ENCODE results near the gene PCDHB3. TPM values are rescaled to one million over a fixed set of nuclear protein-coding genes. Genes with fewer than 3 reads are reported as not detected.
"Not testable (repeated sequence)": the region's sequence is repeated elsewhere in the genome, so short reads cannot be mapped to it uniquely, and the experiment has no call there.

Gene PCDHB3
- total RNA-seq, 1 donor from 2014 or later = 5.7 TPM

GRCh38 chr5:141084487-141084989 is 15.7 kb upstream of the PCDHB3 start:
- peaks cover 12% of the 10 kb centered on the region for H3K9me3 Mint-ChIP-seq
- DNase-seq (ENCODE audit: low read depth, low spot score) = no peak
- peak overlapping the region; percentile 76 for H3K4me3 Mint-ChIP-seq
- peak overlapping the region; percentile 81 for H3K27ac Mint-ChIP-seq (ENCODE audit: unreplicated experiment)
- peaks cover 5% of the 10 kb centered on the region for H3K27me3 Mint-ChIP-seq (ENCODE audit: low read depth)
- peaks cover 3% of the 10 kb centered on the region for H3K36me3 Mint-ChIP-seq (ENCODE audit: low read depth)
- peak; percentile 70 for TF ChIP-seq CTCF (conservative IDR thresholded peaks at IDR 0.05)
- peaks cover 4% of the 10 kb centered on the region for H3K4me1 Mint-ChIP-seq

GRCh38 chr5:141094481-141095262 is 5.6 kb upstream of the PCDHB3 start, which contains the start of gene PCDHB2:
Gene PCDHB2 (plus strand): TSS chr5:141094615. CDS start chr5:141094791, 176 bp downstream.
- Mint-ChIP-seq H3K36me3 (ENCODE audit: low read depth) (peaks cover 46% of the 10 kb centered on the region), H3K27me3 (ENCODE audit: low read depth) (peaks cover 3% of the 10 kb centered on the region), H3K9me3 (peaks cover 14% of the 10 kb centered on the region), H3K4me3 (peak within 1 kb of the TSS; percentile 93), H3K27ac (ENCODE audit: unreplicated experiment) (peak within 1 kb of the TSS; percentile 99), H3K4me1 (peaks cover 15% of the 10 kb centered on the region)
- TF ChIP-seq CTCF (conservative IDR thresholded peaks at IDR 0.05) = peak; percentile 89
- peak; percentile 69 for DNase-seq (ENCODE audit: low read depth, low spot score)

- no peak for TF ChIP-seq CTCF (conservative IDR thresholded peaks at IDR 0.05)
- DNase-seq (ENCODE audit: low read depth, low spot score) = no peak
- H3K9me3 Mint-ChIP-seq = peaks cover 19% of the 10 kb centered on the region
- peak overlapping the region; percentile 93 for H3K4me3 Mint-ChIP-seq
- H3K4me1 Mint-ChIP-seq = peaks cover 15% of the 10 kb centered on the region
- H3K27ac Mint-ChIP-seq (ENCODE audit: unreplicated experiment) = peak overlapping the region; percentile 99
- H3K27me3 Mint-ChIP-seq (ENCODE audit: low read depth) = peaks cover 3% of the 10 kb centered on the region
- H3K36me3 Mint-ChIP-seq (ENCODE audit: low read depth) = peaks cover 52% of the 10 kb centered on the region
Measured at GRCh38 chr5:141095263-141095641, 5.0 kb upstream of the PCDHB3 start.

GRCh38 chr5:141096181-141096580 is 4.1 kb upstream of the PCDHB3 start:
- peaks cover 62% of the 10 kb centered on the region for H3K36me3 Mint-ChIP-seq (ENCODE audit: low read depth)
- H3K9me3 Mint-ChIP-seq = peaks cover 23% of the 10 kb centered on the region
- not testable (repeated sequence) for DNase-seq (ENCODE audit: low read depth, low spot score); H3K27me3 Mint-ChIP-seq (ENCODE audit: low read depth); H3K27ac Mint-ChIP-seq (ENCODE audit: unreplicated experiment)
- peak overlapping the region; percentile 93 for H3K4me3 Mint-ChIP-seq
- H3K4me1 Mint-ChIP-seq = peaks cover 15% of the 10 kb centered on the region

DNA sequence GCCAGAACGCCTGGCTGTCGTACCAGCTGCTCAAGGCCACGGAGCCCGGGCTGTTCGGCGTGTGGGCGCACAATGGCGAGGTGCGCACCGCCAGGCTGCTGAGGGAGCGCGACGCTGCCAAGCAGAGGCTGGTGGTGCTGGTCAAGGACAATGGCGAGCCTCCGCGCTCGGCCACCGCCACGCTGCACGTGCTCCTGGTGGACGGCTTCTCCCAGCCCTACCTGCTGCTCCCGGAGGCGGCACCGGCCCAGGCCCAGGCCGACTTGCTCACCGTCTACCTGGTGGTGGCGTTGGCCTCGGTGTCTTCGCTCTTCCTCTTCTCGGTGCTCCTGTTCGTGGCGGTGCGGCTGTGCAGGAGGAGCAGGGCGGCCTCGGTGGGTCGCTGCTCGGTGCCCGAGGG is 3.7 kb upstream of the PCDHB3 start:
- H3K4me3 Mint-ChIP-seq; H3K27ac Mint-ChIP-seq (ENCODE audit: unreplicated experiment); DNase-seq (ENCODE audit: low read depth, low spot score); H3K27me3 Mint-ChIP-seq (ENCODE audit: low read depth): not testable (repeated sequence)
- Mint-ChIP-seq H3K36me3 (ENCODE audit: low read depth) (peaks cover 66% of the 10 kb centered on the region), H3K4me1 (peaks cover 15% of the 10 kb centered on the region), H3K9me3 (peaks cover 23% of the 10 kb centered on the region)

DNA sequence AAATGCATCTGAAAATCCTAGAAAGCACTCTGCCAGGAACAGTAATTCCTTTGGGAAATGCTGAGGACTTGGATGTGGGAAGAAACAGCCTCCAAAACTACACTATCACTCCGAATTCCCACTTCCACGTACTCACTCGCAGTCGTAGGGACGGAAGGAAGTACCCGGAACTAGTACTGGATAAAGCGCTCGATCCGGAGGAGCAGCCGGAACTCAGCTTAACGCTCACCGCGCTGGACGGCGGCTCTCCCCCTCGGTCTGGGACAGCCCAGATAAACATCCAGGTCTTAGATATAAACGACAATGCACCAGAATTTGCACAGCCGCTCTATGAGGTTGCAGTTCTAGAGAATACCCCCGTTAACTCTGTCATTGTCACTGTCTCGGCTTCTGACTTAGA is 786 bp downstream of the PCDHB3 start:
- peak overlapping the region; percentile 16 for H3K4me3 Mint-ChIP-seq
- TF ChIP-seq CTCF (conservative IDR thresholded peaks at IDR 0.05) = no peak
- H3K9me3 Mint-ChIP-seq = peaks cover 20% of the 10 kb centered on the region

GRCh38 chr5:141102070-141102469 is 1.8 kb downstream of the PCDHB3 start:
- Mint-ChIP-seq H3K9me3 (peaks cover 21% of the 10 kb centered on the region), H3K36me3 (ENCODE audit: low read depth) (peaks cover 66% of the 10 kb centered on the region)
- not testable (repeated sequence) for DNase-seq (ENCODE audit: low read depth, low spot score); H3K27me3 Mint-ChIP-seq (ENCODE audit: low read depth); H3K4me3 Mint-ChIP-seq; H3K27ac Mint-ChIP-seq (ENCODE audit: unreplicated experiment); H3K4me1 Mint-ChIP-seq

More for the DNA sequence above, 786 bp downstream of the PCDHB3 start:
- H3K4me1 Mint-ChIP-seq = no peaks in the 10 kb centered on the region
- H3K27me3 Mint-ChIP-seq (ENCODE audit: low read depth) = no peaks in the 10 kb centered on the region
- H3K27ac Mint-ChIP-seq (ENCODE audit: unreplicated experiment) = no peak overlapping the region
- H3K36me3 Mint-ChIP-seq (ENCODE audit: low read depth) = peaks cover 69% of the 10 kb centered on the region
- no peak for DNase-seq (ENCODE audit: low read depth, low spot score)

DNA sequence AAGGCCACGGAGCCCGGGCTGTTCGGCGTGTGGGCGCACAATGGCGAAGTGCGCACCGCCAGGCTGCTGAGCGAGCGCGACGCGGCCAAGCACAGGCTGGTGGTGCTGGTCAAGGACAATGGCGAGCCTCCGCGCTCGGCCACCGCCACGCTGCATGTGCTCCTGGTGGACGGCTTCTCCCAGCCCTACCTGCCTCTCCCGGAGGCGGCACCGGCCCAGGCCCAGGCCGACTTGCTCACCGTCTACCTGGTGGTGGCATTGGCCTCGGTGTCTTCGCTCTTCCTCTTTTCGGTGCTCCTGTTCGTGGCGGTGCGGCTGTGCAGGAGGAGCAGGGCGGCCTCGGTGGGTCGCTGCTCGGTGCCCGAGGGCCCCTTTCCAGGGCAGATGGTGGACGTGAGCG is 2.2 kb downstream of the PCDHB3 start:
- DNase-seq (ENCODE audit: low read depth, low spot score); H3K4me1 Mint-ChIP-seq; H3K4me3 Mint-ChIP-seq; H3K27me3 Mint-ChIP-seq (ENCODE audit: low read depth); H3K27ac Mint-ChIP-seq (ENCODE audit: unreplicated experiment): not testable (repeated sequence)
- peaks cover 66% of the 10 kb centered on the region for H3K36me3 Mint-ChIP-seq (ENCODE audit: low read depth)
- peaks cover 23% of the 10 kb centered on the region for H3K9me3 Mint-ChIP-seq
